Smooth muscle cell (in vitro differentiated cells): Measurements from ENCODE around the gene KCNJ4. TPM values are rescaled to one million over a fixed set of nuclear protein-coding genes. Genes with fewer than 3 reads are reported as not detected.

ENCODE experiments used
- DNase-seq: peaks from one replicate; lab custom pipeline; 2025; ENCODE audit not compliant: unreplicated experiment; lab: John Stamatoyannopoulos, UW
- H2AFZ ChIP-seq: fragments of 200-600 bp; sonication (generic); 2 replicates; pipeline ENCODE4 v1.6.0; 2016; ENCODE audit warnings: antibody characterized with exemption, low read depth, mild to moderate bottlenecking
- H3F3A ChIP-seq: fragments of 200-600 bp; sonication (generic); 2 replicates; pipeline ENCODE4 v1.6.0; 2017; ENCODE audit warnings: antibody characterized with exemption, low read depth
- H3K27ac ChIP-seq: fragments of 200-600 bp; sonication (generic); 2 replicates; pipeline ENCODE4 v1.5.1; 2016; ENCODE audit warnings: low read depth, mild to moderate bottlenecking
- H3K27me3 ChIP-seq: fragments of 200-600 bp; sonication (generic); 2 replicates; pipeline ENCODE4 v1.6.1; 2016; ENCODE audit warnings: low read depth, mild to moderate bottlenecking
- H3K36me3 ChIP-seq: fragments of 200-600 bp; sonication (generic); 2 replicates; pipeline ENCODE4 v1.5.1; 2016; ENCODE audit warnings: low read depth
- H3K4me1 ChIP-seq: fragments of 200-600 bp; sonication (generic); 2 replicates; pipeline ENCODE4 v1.5.1; 2016; ENCODE audit warnings: low read depth
- H3K4me2 ChIP-seq: fragments of 200-600 bp; sonication (generic); 2 replicates; pipeline ENCODE4 v1.6.0; 2016; ENCODE audit warnings: mild to moderate bottlenecking
- H3K4me3 ChIP-seq: fragments of 200-600 bp; sonication (generic); 2 replicates; pipeline ENCODE4 v1.5.1; 2016; ENCODE audit warnings: mild to moderate bottlenecking
- H3K79me2 ChIP-seq: fragments of 200-600 bp; sonication (generic); 2 replicates; pipeline ENCODE4 v1.6.0; 2016; ENCODE audit warnings: low read depth, mild to moderate bottlenecking
- H3K9ac ChIP-seq: fragments of 200-600 bp; sonication (generic); 2 replicates; pipeline ENCODE4 v1.6.0; 2016; ENCODE audit warnings: low read depth
- H3K9me3 ChIP-seq: fragments of 200-600 bp; sonication (generic); replicated peaks from 2 replicates; pipeline ENCODE4 v1.5.1; 2016; ENCODE audit warnings: low read depth
- H4K20me1 ChIP-seq: fragments of 200-600 bp; sonication (generic); 2 replicates; pipeline ENCODE4 v1.6.0; 2016; ENCODE audit warnings: low read depth
- WGBS: methylation state at CpG from one replicate; pipeline ENCODE4 v1.1.7; 2016; ENCODE audit warnings: low lambda C conversion rate; 5-methylcytosine and 5-hydroxymethylcytosine counted together
- polyA plus RNA-seq: library from polyadenylated mRNA; unstranded; fragments of >200 nt; fragmentation: Nextera tagmentation; extraction: Ambion mirVana; gene quantifications from 2 replicates; pipeline ENCODE4 v1.2.1, GENCODE V29; 2016
- total RNA-seq: library from RNA; depleted of rRNA; stranded (reverse); fragments of >200 nt; gene quantifications from 2 replicates; pipeline ENCODE4 v1.2.3, GENCODE V29; 2014
- TF ChIP-seq, protein P1 (sequence below): fragments of 200-600 bp; sonication (generic); IDR thresholded peaks from 2 replicates; pipeline ENCODE4 v1.5.1; 2017; ENCODE audit warnings: borderline replicate concordance, mild to moderate bottlenecking, antibody characterized with exemption; ENCODE audit not compliant: insufficient read depth, poor library complexity, severe bottlenecking

KCNJ4 gene
- total and polyA plus RNA-seq, 2 experiments from 2014 or later: not detected

DNA sequence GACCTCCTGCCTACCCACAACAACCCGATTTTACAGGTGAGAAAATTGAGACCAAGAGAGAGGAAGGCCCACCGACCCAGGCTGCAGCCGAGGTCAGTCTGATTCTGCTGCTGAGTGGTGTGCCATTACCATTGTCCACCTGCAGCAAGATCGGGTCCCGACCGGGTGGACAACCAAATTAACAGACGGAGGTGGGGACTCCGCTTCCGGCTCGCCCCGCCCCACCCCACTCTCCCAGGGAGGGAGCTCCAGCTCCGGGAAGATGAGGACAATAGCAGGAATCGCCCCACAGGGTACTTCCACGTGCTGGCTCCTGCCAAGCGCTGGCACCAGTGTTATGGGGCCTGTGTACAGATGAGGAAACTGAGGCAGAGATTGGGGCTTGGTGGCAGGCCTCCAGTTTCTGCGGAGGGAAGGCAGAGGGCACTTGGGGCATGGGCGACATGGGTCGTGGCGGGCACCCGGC lies 12.5 kb upstream of the KCNJ4 start:
- Histone ChIP-seq H3K4me1 (peaks cover 20% of the 10 kb centered on the region), H3K27me3 (no peaks in the 10 kb centered on the region), H3F3A (peaks cover 9% of the 10 kb centered on the region), H3K9ac (peak overlapping the region; percentile 73), H3K9me3 (no peaks in the 10 kb centered on the region), H3K4me2 (peak overlapping the region; percentile 100), H3K79me2 (peaks cover 46% of the 10 kb centered on the region), H2AFZ (peak overlapping the region; percentile 72), H3K27ac (no peak overlapping the region), H3K36me3 (no peaks in the 10 kb centered on the region), H3K4me3 (peak overlapping the region; percentile 91), H4K20me1 (peaks cover 24% of the 10 kb centered on the region)
- DNase-seq: no peak
- 31% methylated on average over 16 of the region's 20 CpGs for WGBS
- TF ChIP-seq, protein P1, sequence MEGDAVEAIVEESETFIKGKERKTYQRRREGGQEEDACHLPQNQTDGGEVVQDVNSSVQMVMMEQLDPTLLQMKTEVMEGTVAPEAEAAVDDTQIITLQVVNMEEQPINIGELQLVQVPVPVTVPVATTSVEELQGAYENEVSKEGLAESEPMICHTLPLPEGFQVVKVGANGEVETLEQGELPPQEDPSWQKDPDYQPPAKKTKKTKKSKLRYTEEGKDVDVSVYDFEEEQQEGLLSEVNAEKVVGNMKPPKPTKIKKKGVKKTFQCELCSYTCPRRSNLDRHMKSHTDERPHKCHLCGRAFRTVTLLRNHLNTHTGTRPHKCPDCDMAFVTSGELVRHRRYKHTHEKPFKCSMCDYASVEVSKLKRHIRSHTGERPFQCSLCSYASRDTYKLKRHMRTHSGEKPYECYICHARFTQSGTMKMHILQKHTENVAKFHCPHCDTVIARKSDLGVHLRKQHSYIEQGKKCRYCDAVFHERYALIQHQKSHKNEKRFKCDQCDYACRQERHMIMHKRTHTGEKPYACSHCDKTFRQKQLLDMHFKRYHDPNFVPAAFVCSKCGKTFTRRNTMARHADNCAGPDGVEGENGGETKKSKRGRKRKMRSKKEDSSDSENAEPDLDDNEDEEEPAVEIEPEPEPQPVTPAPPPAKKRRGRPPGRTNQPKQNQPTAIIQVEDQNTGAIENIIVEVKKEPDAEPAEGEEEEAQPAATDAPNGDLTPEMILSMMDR: no peak

DNA sequence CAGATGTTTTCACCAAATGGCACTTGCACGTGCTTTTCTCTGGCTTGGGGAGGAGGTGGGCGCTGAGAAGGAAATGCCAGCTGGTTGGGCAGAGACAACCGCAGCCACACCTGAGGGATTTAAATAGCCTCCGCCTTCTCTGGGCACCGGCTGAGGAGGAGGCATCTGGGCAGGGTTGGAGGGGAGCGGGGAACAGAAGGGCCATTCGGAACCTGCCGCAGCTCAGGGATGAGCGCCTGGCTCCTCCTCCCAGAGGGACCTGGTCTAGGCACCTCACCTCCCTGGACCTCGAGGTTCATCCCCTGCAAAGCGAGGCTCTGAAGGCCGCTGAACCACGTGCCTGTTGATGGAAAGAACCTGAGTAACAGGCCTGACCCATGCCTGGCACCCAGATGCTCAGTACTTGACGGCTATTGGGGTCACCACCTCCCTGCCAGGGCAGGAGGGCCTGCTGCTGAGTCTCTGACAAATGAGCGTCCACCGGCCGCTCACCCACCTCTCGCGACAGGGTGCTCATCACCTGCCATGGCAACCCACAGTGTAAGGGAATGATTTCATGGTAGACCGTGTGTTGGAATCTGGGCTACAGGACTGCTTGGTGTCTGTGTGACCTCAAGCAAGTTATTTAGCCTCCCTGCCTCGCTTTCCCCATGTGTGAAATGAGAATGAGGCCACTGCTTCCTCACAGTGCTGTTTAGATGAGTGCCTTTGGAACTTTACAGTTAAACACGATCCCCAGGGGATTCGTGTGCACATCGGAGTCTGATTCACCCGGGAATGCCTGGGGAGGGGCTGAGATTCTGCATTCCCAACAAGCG lies 10.9 kb upstream of the KCNJ4 start:
- Histone ChIP-seq H3K9ac (no peak overlapping the region), H3F3A (peaks cover 9% of the 10 kb centered on the region), H3K4me3 (no peak overlapping the region), H3K4me1 (peaks cover 20% of the 10 kb centered on the region), H3K4me2 (no peak overlapping the region), H3K36me3 (no peaks in the 10 kb centered on the region), H3K9me3 (no peaks in the 10 kb centered on the region), H4K20me1 (peaks cover 9% of the 10 kb centered on the region), H3K27me3 (peaks cover 5% of the 10 kb centered on the region), H2AFZ (no peak overlapping the region), H3K27ac (no peak overlapping the region), H3K79me2 (peaks cover 30% of the 10 kb centered on the region)
- no peak for DNase-seq
- WGBS: 73% methylated on average over 26 of the region's 26 CpGs
- TF ChIP-seq, protein P1: no peak

DNA sequence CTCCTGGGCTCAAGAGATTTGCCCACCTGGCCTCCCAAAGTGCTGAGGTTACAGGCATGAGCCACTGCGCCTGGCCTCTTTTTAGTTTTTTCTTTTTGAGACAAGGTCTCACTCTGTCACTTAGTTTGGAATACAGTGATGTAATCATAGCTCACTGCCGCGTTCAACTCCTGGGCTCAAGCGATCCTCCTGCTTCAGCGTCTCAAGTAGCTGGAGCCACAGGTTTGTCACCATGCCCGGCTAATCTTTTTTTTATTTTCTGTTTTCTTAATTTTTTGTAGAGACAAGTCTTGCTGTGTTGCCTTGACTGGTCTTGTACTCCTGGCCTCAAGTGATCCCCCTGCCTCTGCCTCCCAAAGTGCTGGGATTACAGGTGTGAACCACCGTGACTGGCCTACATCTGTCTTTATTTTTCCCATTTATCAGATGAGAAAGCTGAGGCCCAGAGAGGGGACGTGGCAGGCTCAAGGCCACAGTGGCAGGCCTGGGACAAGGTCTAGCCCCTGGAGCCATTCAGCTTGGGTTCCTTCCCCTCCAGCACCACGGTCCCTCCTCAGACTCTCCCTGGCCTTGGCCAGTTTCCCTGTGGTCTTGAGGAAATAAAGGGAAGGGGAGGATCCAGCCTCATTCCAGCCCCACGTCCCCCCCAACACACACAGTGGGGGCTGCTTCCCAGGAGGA lies 10.1 kb upstream of the KCNJ4 start:
- H3K9me3 ChIP-seq: no peaks in the 10 kb centered on the region

More for the DNA sequence above, 10.1 kb upstream of the KCNJ4 start:
- H3K27me3 ChIP-seq: peaks cover 9% of the 10 kb centered on the region
- TF ChIP-seq, protein P1: no peak
- H3K79me2 ChIP-seq: peaks cover 22% of the 10 kb centered on the region
- H3K4me2 ChIP-seq: no peak overlapping the region
- no peak overlapping the region for H3K4me3 ChIP-seq
- H4K20me1 ChIP-seq: peaks cover 1% of the 10 kb centered on the region
- no peak for DNase-seq
- peaks cover 9% of the 10 kb centered on the region for H3F3A ChIP-seq
- H3K9ac ChIP-seq: no peak overlapping the region
- H3K27ac ChIP-seq: no peak overlapping the region
- WGBS: 92% methylated on average over 10 of the region's 10 CpGs
- peaks cover 20% of the 10 kb centered on the region for H3K4me1 ChIP-seq
- H2AFZ ChIP-seq: no peak overlapping the region
- H3K36me3 ChIP-seq: no peaks in the 10 kb centered on the region
